A673 (cell line): ENCODE results near the gene PCCA.

Experiments used
- EZH2 ChIP-seq: fragments of 200-600 bp; sonication (generic); IDR thresholded peaks from 2 replicates; pipeline ENCODE4 v1.6.1; 2017; ENCODE audit warnings: borderline replicate concordance, low read depth, mild to moderate bottlenecking, mixed read lengths, antibody characterized with exemption, low read length; ENCODE audit not compliant: poor library complexity, severe bottlenecking
- TF ChIP-seq, protein P1 (sequence below): fragments of 300-800, 200-600 bp; sonication (generic); conservative IDR thresholded peaks from 2 replicates; pipeline ENCODE4 v1.5.1; 2017; ENCODE audit warnings: low read depth, mild to moderate bottlenecking, antibody characterized with exemption, low read length, moderate library complexity, mixed read lengths

DNA sequence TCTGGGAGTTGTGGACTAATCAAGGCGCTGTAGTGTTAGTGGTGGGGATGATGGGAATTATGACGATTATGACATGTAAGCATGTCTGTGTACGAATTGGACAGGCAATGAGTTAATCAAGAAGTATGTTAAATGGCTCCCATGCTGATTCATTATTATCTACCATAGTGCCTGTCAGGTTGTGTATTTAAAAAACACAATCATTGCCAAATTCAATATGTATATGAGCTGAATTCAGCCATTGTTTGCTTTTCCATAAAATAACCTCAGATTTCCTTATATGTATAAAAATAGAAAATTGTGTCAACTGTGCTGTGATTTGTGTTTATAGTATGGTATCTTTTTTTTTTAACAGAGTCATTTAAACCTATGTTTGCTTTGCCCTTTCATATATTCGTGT is 37.1 kb downstream of the PCCA start:
- TF ChIP-seq, protein P1, sequence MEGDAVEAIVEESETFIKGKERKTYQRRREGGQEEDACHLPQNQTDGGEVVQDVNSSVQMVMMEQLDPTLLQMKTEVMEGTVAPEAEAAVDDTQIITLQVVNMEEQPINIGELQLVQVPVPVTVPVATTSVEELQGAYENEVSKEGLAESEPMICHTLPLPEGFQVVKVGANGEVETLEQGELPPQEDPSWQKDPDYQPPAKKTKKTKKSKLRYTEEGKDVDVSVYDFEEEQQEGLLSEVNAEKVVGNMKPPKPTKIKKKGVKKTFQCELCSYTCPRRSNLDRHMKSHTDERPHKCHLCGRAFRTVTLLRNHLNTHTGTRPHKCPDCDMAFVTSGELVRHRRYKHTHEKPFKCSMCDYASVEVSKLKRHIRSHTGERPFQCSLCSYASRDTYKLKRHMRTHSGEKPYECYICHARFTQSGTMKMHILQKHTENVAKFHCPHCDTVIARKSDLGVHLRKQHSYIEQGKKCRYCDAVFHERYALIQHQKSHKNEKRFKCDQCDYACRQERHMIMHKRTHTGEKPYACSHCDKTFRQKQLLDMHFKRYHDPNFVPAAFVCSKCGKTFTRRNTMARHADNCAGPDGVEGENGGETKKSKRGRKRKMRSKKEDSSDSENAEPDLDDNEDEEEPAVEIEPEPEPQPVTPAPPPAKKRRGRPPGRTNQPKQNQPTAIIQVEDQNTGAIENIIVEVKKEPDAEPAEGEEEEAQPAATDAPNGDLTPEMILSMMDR, result no peak
- TF ChIP-seq EZH2, result no peak
